Uterus (tissue), 4 donors: Measurements from ENCODE around the gene TLN1. TPM values are rescaled to one million over a fixed set of nuclear protein-coding genes. Genes with fewer than 3 reads are reported as not detected.
A peak's percentile ranks its signal among the peaks of the same experiment; 100 is the strongest.

Experiments used
- DNase-seq, 2 donors: peaks; one replicate each; pipeline ENCODE4 v3.0.0-alpha.2; 2019 to 2020
- H3K27ac ChIP-seq, 2 donors: fragments of 200-600 bp; sonication (generic); 1 replicate in 1 of 2; 2 replicates in 1 of 2; pipeline ENCODE4 v1.5.1; 2016 to 2018
- H3K27me3 ChIP-seq, 2 donors: fragments of 200-600 bp; sonication (generic); one replicate each; pipeline ENCODE4 v1.5.1; 2018 to 2019; ENCODE audit warnings: control low read depth in 1 of 2
- H3K36me3 ChIP-seq, 2 donors: fragments of 200-600 bp; sonication (generic); one replicate each; pipeline ENCODE4 v1.5.1; 2019; ENCODE audit warnings: control low read depth in 1 of 2
- H3K4me1 ChIP-seq, 2 donors: fragments of 200-600 bp; sonication (generic); one replicate each; pipeline ENCODE4 v1.5.1; 2018 to 2019; ENCODE audit warnings: control low read depth in 1 of 2
- H3K4me3 ChIP-seq, 2 donors: fragments of 200-600 bp; sonication (generic); 1 replicate in 1 of 2; 2 replicates in 1 of 2; pipeline ENCODE4 v1.5.1; 2018 to 2019; ENCODE audit warnings: mild to moderate bottlenecking in 1 of 2
- H3K9me3 ChIP-seq, 2 donors: fragments of 200-600 bp; sonication (generic); one replicate each; pipeline ENCODE4 v1.5.1; 2019; ENCODE audit warnings: control low read depth in 1 of 2
- CTCF ChIP-seq, 4 experiments: fragments of 200-600 bp in 2 of 4; fragments of 450-650 bp in 2 of 4; sonication (generic) in 2 of 4; IDR thresholded peaks; one replicate each; pipeline ENCODE4 v1.5.1; 2016 to 2019; ENCODE audit warnings: antibody characterized with exemption in 4 of 4, mild to moderate bottlenecking in 2 of 4, moderate library complexity in 1 of 4
- POLR2A ChIP-seq, 2 donors: fragments of 450-650 bp; IDR thresholded peaks; one replicate each; pipeline ENCODE4 v1.6.1; 2016; ENCODE audit warnings: antibody characterized with exemption in 2 of 2, mild to moderate bottlenecking in 1 of 2, moderate library complexity in 1 of 2
- intact Hi-C: fragments of 100-400 bp; cut with DNase I; formaldehyde crosslinking; loops from one replicate; pipeline ENCODE4 v1.15.1; 2023; ENCODE audit warnings: low total_unique reads
- total RNA-seq, 4 donors: library from RNA; depleted of rRNA in 3 of 4; stranded (reverse); fragments of >200 nt in 3 of 4; gene quantifications; one replicate each; pipeline versions ENCODE4 v1.1.0 to v1.2.4, GENCODE V29; 2014 to 2023
- donor health status: DM: yes; HTN: yes; CAD: no.

TLN1 gene
- total RNA-seq, 4 donors from 2014 or later: 202 to 540 (median 281) TPM

- H3K4me3 ChIP-seq: no peak overlapping the region
- no peaks in the 10 kb centered on the region for H3K9me3 ChIP-seq
- no peaks in the 10 kb centered on the region for H3K27me3 ChIP-seq
- intact Hi-C loops: no loop called here
- no peaks in the 10 kb centered on the region for H3K36me3 ChIP-seq
- peak overlapping the region; percentile 75 to 86 for H3K27ac ChIP-seq
- TF ChIP-seq CTCF (IDR thresholded peaks at IDR 0.05) (no peak), POLR2A (IDR thresholded peaks at IDR 0.05) (no peak)
- peaks cover 0 to 6% of the 10 kb centered on the region in 2 donors for H3K4me1 ChIP-seq
- no peak for DNase-seq
Observed at GRCh38 chr9:35758475-35759050, 26.6 kb upstream of the TLN1 start.

GRCh38 chr9:35757892-35758275 lies 25.9 kb upstream of the TLN1 start:
- no peaks in the 10 kb centered on the region for H3K36me3 ChIP-seq
- H3K4me1 ChIP-seq: peaks cover 0 to 6% of the 10 kb centered on the region in 2 donors
- H3K4me3 ChIP-seq: no peak overlapping the region
- TF ChIP-seq CTCF (IDR thresholded peaks at IDR 0.05) (no peak), POLR2A (IDR thresholded peaks at IDR 0.05) (no peak)
- H3K27me3 ChIP-seq: no peaks in the 10 kb centered on the region
- peak overlapping the region; percentile 75 to 86 for H3K27ac ChIP-seq
- intact Hi-C loops: no loop called here
- H3K9me3 ChIP-seq: no peaks in the 10 kb centered on the region
- no peak for DNase-seq

- H3K27ac ChIP-seq: peak overlapping the region; percentile 75 to 86
- H3K4me3 ChIP-seq: peak overlapping the region; percentile 41 to 54
- peak; percentile 57 to 61 for DNase-seq
- TF ChIP-seq CTCF (IDR thresholded peaks at IDR 0.05): no peak
- TF ChIP-seq POLR2A (IDR thresholded peaks at IDR 0.05): peak in 1 of 2 donors; percentile 25
- H3K27me3 ChIP-seq: no peaks in the 10 kb centered on the region
- H3K4me1 ChIP-seq: peaks cover 0 to 6% of the 10 kb centered on the region in 2 donors
- H3K9me3 ChIP-seq: no peaks in the 10 kb centered on the region
- H3K36me3 ChIP-seq: no peaks in the 10 kb centered on the region
- intact Hi-C loops: no loop called here
Observed at GRCh38 chr9:35757226-35757891, 25.4 kb upstream of the TLN1 start.

GRCh38 chr9:35756275-35757225 lies 24.6 kb upstream of the TLN1 start:
- intact Hi-C loops: no loop called here
- peak overlapping the region; percentile 41 to 54 for H3K4me3 ChIP-seq
- peak overlapping the region; percentile 75 to 86 for H3K27ac ChIP-seq
- H3K9me3 ChIP-seq: no peaks in the 10 kb centered on the region
- no peaks in the 10 kb centered on the region for H3K27me3 ChIP-seq
- peaks cover 0 to 6% of the 10 kb centered on the region in 2 donors for H3K4me1 ChIP-seq
- TF ChIP-seq POLR2A (IDR thresholded peaks at IDR 0.05) (no peak), CTCF (IDR thresholded peaks at IDR 0.05) (peak; percentile 28 to 69 (median 56))
- DNase-seq: peak; percentile 67 to 73
- no peaks in the 10 kb centered on the region for H3K36me3 ChIP-seq
